Limb (tissue), 2 donors: ENCODE measurements around the gene TMEFF1.

Experiments used
- DNase-seq, 2 donors: peaks; one replicate each; pipeline ENCODE4 v3.0.0-alpha.2; 2016; ENCODE audit errors: extremely low spot score in 2 of 2

Gene TMEFF1

DNA sequence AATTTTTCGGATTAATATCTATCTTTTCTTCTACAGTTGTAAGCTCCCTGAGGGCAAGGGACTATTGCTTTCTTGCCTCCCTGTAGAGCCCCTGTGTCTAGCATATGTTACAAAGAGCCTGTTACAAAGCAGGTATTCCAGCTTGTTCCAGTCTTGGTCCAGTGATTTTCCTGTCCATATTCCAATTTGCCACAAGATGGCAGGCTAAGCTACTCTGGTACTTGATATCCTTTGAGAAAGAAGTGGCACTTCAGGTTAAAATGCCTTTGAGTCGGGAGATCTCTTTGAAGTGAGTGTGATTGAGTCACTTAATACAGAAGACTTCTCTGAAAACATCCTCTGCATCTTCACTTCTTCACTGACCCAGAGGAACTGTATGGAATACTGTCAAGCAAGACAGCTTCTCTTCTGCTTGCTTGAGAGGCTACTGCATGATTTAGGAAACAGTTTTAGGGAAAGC lies 129.4 kb downstream of the TMEFF1 start:
- peak; percentile 47 to 64 for DNase-seq

DNA sequence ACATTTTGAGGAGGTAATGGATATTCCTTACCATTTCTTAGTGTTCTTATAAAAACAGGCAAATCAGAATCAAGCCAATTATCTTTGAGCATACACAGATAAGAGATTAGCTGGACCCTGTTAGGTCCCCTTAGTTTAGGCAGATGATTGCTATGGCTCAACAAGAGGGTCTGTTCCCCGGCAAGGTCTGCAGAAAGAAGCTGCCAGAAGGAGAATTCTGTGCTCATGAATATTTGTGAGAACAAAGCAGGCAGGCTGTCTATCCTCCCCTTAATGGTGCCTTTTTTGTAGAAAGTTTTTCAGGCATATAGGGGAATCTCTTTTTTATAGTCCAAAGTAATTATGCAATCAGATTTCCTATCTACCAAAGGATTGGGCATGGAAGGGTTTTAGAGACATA lies 132.5 kb downstream of the TMEFF1 start:
- DNase-seq: no peak

DNA sequence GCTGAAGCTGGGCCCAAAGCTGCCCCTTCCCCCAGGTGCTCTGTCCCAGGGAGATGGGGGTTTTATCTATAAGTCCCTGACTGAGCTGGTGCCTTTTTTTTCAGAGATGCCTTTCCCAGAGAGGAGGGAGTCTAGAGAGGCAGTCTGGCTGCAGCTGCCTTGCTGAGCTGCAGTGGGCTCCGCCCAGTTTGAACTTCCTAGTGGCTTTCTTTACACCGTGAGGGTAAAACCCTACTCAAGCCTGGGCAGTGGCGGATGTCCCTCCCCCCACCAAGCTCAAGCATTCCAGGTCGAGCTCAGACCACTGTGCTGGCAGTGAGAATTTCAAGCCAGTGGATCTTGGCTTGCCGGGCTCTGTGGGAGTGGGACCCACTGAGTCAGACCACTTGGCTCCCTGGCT lies 146.2 kb downstream of the TMEFF1 start:
- no peak for DNase-seq

DNA sequence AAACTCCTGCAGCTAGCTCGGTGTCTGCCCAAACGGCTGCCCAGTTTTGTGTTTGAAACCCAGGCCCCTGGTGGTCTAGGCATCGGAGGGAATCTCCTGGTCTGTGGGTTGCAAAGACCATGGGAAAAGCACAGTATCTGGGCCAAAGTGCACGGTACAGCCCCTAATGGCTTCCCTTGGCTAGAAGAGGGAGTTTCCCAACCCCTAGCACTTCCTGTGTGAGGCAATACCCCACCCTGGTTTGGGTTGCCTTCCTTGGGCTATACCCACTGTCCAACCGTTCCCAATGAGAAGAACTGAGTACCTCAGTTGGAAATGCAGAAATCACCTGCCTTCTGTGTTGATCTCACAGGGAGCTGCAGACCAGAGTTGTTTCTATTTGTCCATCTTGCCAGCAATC lies 146.7 kb downstream of the TMEFF1 start:
- no peak for DNase-seq

DNA sequence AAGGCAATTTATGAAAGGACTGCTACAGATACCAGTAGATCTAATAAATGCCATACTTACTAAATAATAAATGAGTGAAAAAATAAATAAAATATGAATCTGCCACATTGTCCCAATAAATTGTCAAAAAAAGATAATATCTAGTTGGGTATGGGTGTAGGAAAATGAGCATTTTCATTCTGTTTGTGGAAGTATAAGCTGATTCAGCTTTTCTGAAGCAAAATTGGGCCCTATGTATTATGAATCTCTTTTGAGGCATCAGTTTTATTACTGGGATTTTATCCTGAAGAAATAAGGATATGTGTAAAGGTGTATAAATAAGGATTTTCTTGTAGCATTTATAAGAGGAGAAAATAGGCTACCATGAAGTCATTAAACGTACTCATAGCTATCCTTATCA lies 151.0 kb downstream of the TMEFF1 start:
- no peak for DNase-seq

DNA sequence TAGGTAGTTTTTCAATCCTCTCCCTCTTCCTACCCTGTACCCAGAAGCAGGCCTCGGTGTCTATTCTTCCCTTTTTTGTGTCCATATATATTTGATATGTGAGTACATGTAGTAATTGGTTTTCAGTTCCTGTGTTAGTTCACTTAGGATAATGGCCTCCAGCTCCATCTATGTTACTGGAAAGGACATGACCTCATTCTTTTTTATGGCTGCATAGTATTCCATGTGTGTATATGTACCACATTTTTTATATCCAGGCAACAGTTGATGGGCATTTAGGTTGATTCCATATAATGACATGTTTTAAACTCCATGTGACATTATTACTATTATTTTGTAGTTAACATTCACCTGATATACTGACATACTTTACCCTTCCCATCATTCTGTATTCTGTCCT lies 154.0 kb downstream of the TMEFF1 start:
- DNase-seq: no peak
